ENCODE data around the gene ADI1. TPM values are rescaled to one million over a fixed set of nuclear protein-coding genes. Genes with fewer than 3 reads are reported as not detected.

Gene ADI1
- total and polyA plus RNA-seq, 2 of the 8 experiments (the other 6 are each of a cell fraction or from before 2014, with no cell fraction given) = 12.2 to 40.2 TPM

- TF ChIP-seq CHD7 (IDR thresholded peaks at IDR 0.05; ENCODE audit: insufficient replicate concordance, low read length) (no peak), EP300 (IDR thresholded peaks at IDR 0.05; ENCODE audit: borderline replicate concordance in 1 of 2, low read depth in 2 of 2, low read length in 2 of 2) (no peak), HDAC2 (IDR thresholded peaks at IDR 0.05; ENCODE audit: borderline replicate concordance in 1 of 2, low read depth in 2 of 2, low read length in 2 of 2) (no peak), SP1 (IDR thresholded peaks at IDR 0.05; ENCODE audit: low read depth, low read length) (no peak), TCF12 (IDR thresholded peaks at IDR 0.05; ENCODE audit: low read depth, low read length) (no peak), POU5F1 (IDR thresholded peaks at IDR 0.05; ENCODE audit: low read depth, low read length) (no peak), HDAC6 (IDR thresholded peaks at IDR 0.05; ENCODE audit: low read depth, low read length) (no peak), SUZ12 (IDR thresholded peaks at IDR 0.05; ENCODE audit: low read length) (no peak), BCL11A (IDR thresholded peaks at IDR 0.05; ENCODE audit: low read depth in 2 of 2, low read length in 2 of 2) (no peak), TAF7 (optimal IDR thresholded peaks at IDR 0.05; ENCODE audit: borderline replicate concordance, low read depth, low read length) (no peak), SRF (IDR thresholded peaks at IDR 0.05; ENCODE audit: low read depth, low read length) (no peak)
Measured at GRCh38 chr2:3566806-3567205, 47.5 kb upstream of the ADI1 start (continued).

Measured in H1 (cell line).